ENCODE measurements around the gene TAF1B. TPM values are rescaled to one million over a fixed set of nuclear protein-coding genes. Genes with fewer than 3 reads are reported as not detected.

TAF1B gene
- total RNA-seq, 1 experiment from 2014 or later, result 29.9 TPM

GRCh38 chr2:9797086-9797485 lies 46.2 kb upstream of the TAF1B start:
- Histone ChIP-seq H3K9ac (ENCODE audit: extremely low read depth, insufficient read length, low read length) (no peak overlapping the region), H2AK5ac (ENCODE audit: insufficient read length, low read length) (no peak overlapping the region), H2BK15ac (ENCODE audit: low read depth, low read length) (no peak overlapping the region), H3K56ac (ENCODE audit: insufficient read length, low read depth, low read length) (no peak overlapping the region), H3T11ph (ENCODE audit: low read length) (no peak overlapping the region), H4K20me1 (ENCODE audit: control insufficient read depth, insufficient read depth, insufficient read length) (no peaks in the 10 kb centered on the region), H3K14ac (ENCODE audit: insufficient read depth, low read length) (no peak overlapping the region), H3K9me3 (ENCODE audit: control insufficient read depth, low read depth, low read length) (no peaks in the 10 kb centered on the region), H3K23ac (ENCODE audit: insufficient read length, low read depth, low read length) (no peak overlapping the region), H2BK5ac (ENCODE audit: insufficient read length, low read length) (no peak overlapping the region), H3K23me2 (ENCODE audit: insufficient read length, low read depth, low read length, poor library complexity, severe bottlenecking) (no peaks in the 10 kb centered on the region), H3K4me2 (ENCODE audit: insufficient read depth, insufficient read length, low read length) (no peak overlapping the region), H2AFZ (ENCODE audit: low read length) (no peak overlapping the region), H3K4me1 (ENCODE audit: insufficient read depth, low read length) (no peaks in the 10 kb centered on the region), H3K79me1 (ENCODE audit: insufficient read depth, low read depth, low read length, poor library complexity, severe bottlenecking) (no peaks in the 10 kb centered on the region), H3K18ac (ENCODE audit: insufficient read length, low read depth, low read length) (no peak overlapping the region), H2BK20ac (ENCODE audit: low read depth, low read length, poor library complexity, severe bottlenecking) (no peak overlapping the region), H3K27ac (ENCODE audit: insufficient read length, low read depth, low read length) (no peak overlapping the region), H2BK12ac (ENCODE audit: insufficient read length, low read depth, low read length) (no peak overlapping the region), H3K4ac (ENCODE audit: low read depth, low read length) (no peak overlapping the region), H2BK120ac (ENCODE audit: low read depth, low read length, poor library complexity, severe bottlenecking) (no peak overlapping the region), H4K5ac (ENCODE audit: insufficient read length, low read depth, low read length) (no peak overlapping the region), H4K91ac (ENCODE audit: insufficient read length, low read depth, low read length) (no peak overlapping the region), H4K8ac (replicated peaks; ENCODE audit: insufficient read length, low read depth, low read length) (no peak overlapping the region), H3K27me3 (ENCODE audit: insufficient read depth, low read length) (no peaks in the 10 kb centered on the region), H3K79me2 (ENCODE audit: insufficient read depth, low read length) (no peaks in the 10 kb centered on the region)
- TF ChIP-seq CTCF (conservative IDR thresholded peaks at IDR 0.05), result no peak
- peaks cover 25 to 43% of the 10 kb centered on the region in 2 experiments for H3K4me1 Mint-ChIP-seq
- no peak overlapping the region for H3K27ac Mint-ChIP-seq
- DNase-seq, result no peak
- no peaks in the 10 kb centered on the region; a peak in 1 of 5 replicates for H3K9me3 Mint-ChIP-seq
- no peak overlapping the region for H3K4me3 Mint-ChIP-seq
- no peaks in the 10 kb centered on the region; the same call in 1 of the 2 replicates for H3K27me3 Mint-ChIP-seq (ENCODE audit: low read depth)
- no peaks in the 10 kb centered on the region for H3K36me3 Mint-ChIP-seq (ENCODE audit: insufficient read depth in 1 of 3, low read depth in 3 of 3)
- no CpG with 5 or more reads among the region's 4 CpGs for WGBS (ENCODE audit: extremely low coverage, insufficient read length, low lambda C conversion rate)
